Stomach (tissue), 4 donors: Measurements from ENCODE around the gene THAP6.

Experiments
- EP300 ChIP-seq: sonication (generic); formaldehyde crosslinking; IDR thresholded peaks from one replicate; pipeline ENCODE4 v1.6.1; 2017; ENCODE audit warnings: antibody characterized with exemption
- POLR2A ChIP-seq, 4 donors: fragments of 450-650 bp; IDR thresholded peaks; one replicate each; pipeline ENCODE4 v1.6.1; 2016; ENCODE audit warnings: antibody characterized with exemption in 4 of 4, control low read depth in 2 of 4, mild to moderate bottlenecking in 1 of 4, moderate library complexity in 1 of 4
- POLR2AphosphoS5 ChIP-seq, 3 donors: sonication (generic); formaldehyde crosslinking; IDR thresholded peaks; one replicate each; pipeline ENCODE4 v1.6.1; 2016; ENCODE audit warnings: antibody characterized with exemption in 3 of 3
- TF ChIP-seq, protein P1 (sequence below), 7 experiments: fragments of 450-650 bp in 4 of 7; fragments of 200-600 bp in 3 of 7; sonication (generic) in 3 of 7; IDR thresholded peaks; one replicate each; pipeline ENCODE4 v1.5.1; 2016 to 2019; ENCODE audit warnings: antibody characterized with exemption in 7 of 7, control low read depth in 2 of 7, mild to moderate bottlenecking in 1 of 7

DNA sequence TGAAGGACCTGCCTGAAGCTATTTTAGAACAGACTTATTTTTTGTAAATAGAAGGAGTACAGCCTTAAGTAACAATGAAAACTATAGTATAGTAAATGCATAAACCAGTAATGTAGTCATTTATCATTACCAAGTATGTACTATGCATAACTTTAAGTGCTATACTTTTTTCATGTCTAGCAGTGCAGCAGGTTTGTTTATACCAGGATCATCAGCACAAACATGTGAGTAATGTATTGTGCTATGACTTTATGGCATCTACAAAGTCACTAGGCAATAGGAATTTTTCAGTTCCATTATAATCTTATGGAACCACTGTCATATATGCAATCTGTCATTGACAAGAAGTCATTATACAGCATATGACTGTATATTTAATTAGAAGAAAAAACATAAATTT lies 38.2 kb downstream of the THAP6 start:
- TF ChIP-seq POLR2AphosphoS5 (IDR thresholded peaks at IDR 0.05) (no peak), POLR2A (IDR thresholded peaks at IDR 0.05) (no peak), EP300 (no peak)
- TF ChIP-seq, protein P1, sequence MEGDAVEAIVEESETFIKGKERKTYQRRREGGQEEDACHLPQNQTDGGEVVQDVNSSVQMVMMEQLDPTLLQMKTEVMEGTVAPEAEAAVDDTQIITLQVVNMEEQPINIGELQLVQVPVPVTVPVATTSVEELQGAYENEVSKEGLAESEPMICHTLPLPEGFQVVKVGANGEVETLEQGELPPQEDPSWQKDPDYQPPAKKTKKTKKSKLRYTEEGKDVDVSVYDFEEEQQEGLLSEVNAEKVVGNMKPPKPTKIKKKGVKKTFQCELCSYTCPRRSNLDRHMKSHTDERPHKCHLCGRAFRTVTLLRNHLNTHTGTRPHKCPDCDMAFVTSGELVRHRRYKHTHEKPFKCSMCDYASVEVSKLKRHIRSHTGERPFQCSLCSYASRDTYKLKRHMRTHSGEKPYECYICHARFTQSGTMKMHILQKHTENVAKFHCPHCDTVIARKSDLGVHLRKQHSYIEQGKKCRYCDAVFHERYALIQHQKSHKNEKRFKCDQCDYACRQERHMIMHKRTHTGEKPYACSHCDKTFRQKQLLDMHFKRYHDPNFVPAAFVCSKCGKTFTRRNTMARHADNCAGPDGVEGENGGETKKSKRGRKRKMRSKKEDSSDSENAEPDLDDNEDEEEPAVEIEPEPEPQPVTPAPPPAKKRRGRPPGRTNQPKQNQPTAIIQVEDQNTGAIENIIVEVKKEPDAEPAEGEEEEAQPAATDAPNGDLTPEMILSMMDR (IDR thresholded peaks at IDR 0.05) = no peak
